Gastrocnemius medialis (tissue), 4 donors: ENCODE data around the gene SIK3.

Experiments
- POLR2A ChIP-seq, 2 donors: fragments of 450-650 bp; IDR thresholded peaks; one replicate each; pipeline ENCODE4 v1.6.1; 2017; ENCODE audit warnings: antibody characterized with exemption in 2 of 2, mild to moderate bottlenecking in 2 of 2, moderate library complexity in 2 of 2
- TF ChIP-seq, protein P1 (sequence below), 5 experiments: fragments of 450-650 bp in 3 of 5; fragments of 200-600 bp in 2 of 5; sonication (generic) in 2 of 5; IDR thresholded peaks in 4 of 5; conservative IDR thresholded peaks in 1 of 5; 1 replicate in 4 of 5; 2 replicates in 1 of 5; pipeline ENCODE4 v1.5.1; 2016 to 2019; ENCODE audit warnings: antibody characterized with exemption in 5 of 5, mild to moderate bottlenecking in 3 of 5, moderate library complexity in 3 of 5

DNA sequence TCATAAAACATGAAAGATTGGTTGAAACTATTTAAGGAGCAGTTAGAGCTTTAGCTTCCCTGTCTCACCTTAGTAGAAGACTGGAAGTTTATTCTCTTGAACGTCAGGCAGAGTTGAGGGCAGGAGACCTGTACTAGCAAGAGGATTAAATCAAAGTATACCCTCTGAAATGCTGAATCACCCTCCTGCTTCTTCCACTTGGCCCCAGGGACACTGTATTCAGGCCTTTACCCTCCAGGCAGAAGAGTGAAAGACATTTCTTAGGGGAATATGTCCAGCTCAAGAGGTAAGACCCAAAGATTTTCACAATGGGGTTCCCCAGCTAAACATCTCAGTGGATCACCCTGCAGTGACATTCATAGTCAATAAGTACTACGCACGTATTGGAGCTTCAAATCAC lies 287.0 kb downstream of the SIK3 start:
- TF ChIP-seq, protein P1, sequence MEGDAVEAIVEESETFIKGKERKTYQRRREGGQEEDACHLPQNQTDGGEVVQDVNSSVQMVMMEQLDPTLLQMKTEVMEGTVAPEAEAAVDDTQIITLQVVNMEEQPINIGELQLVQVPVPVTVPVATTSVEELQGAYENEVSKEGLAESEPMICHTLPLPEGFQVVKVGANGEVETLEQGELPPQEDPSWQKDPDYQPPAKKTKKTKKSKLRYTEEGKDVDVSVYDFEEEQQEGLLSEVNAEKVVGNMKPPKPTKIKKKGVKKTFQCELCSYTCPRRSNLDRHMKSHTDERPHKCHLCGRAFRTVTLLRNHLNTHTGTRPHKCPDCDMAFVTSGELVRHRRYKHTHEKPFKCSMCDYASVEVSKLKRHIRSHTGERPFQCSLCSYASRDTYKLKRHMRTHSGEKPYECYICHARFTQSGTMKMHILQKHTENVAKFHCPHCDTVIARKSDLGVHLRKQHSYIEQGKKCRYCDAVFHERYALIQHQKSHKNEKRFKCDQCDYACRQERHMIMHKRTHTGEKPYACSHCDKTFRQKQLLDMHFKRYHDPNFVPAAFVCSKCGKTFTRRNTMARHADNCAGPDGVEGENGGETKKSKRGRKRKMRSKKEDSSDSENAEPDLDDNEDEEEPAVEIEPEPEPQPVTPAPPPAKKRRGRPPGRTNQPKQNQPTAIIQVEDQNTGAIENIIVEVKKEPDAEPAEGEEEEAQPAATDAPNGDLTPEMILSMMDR (IDR thresholded peaks at IDR 0.05 in 4 of 5, conservative IDR thresholded peaks at IDR 0.05 in 1 of 5): no peak
- TF ChIP-seq POLR2A (IDR thresholded peaks at IDR 0.05): no peak
